Fibroblast of skin of left quadriceps (primary cell): Measurements from ENCODE around the gene P2RX1.

Source experiments
- DNase-seq, 2 experiments: peaks; one replicate each; pipeline ENCODE4 v3.0.0-alpha.2; 2013; ENCODE audit warnings: low read depth in 2 of 2

Gene P2RX1

GRCh38 chr17:3915995-3916696, at the start of gene P2RX1:
Gene P2RX1, minus strand, starts transcription at chr17:3916465. Its CDS starts 240 bp downstream, at chr17:3916225.
- no peak for DNase-seq

GRCh38 chr17:3965118-3965800, 49.0 kb upstream of the P2RX1 start:
- DNase-seq = no peak

- DNase-seq = no peak
These were observed 48.2 kb upstream of the P2RX1 start, which contains the start of gene ATP2A3 for GRCh38 chr17:3964203-3965117. Gene ATP2A3, minus strand, starts transcription at chr17:3964437. Its CDS starts 146 bp downstream, at chr17:3964291.

- no peak for DNase-seq
These were observed 47.3 kb upstream of the P2RX1 start for GRCh38 chr17:3963237-3964201.

- DNase-seq = no peak
These were observed 46.6 kb upstream of the P2RX1 start for GRCh38 chr17:3962965-3963236.

- DNase-seq = no peak
These were observed 46.1 kb upstream of the P2RX1 start for GRCh38 chr17:3962217-3962964.

GRCh38 chr17:3961564-3962047, 45.3 kb upstream of the P2RX1 start:
- no peak for DNase-seq

- DNase-seq = no peak
These were observed 44.5 kb upstream of the P2RX1 start for GRCh38 chr17:3960764-3961163.

- DNase-seq = no peak
These were observed 43.8 kb upstream of the P2RX1 start for GRCh38 chr17:3959921-3960601.

- no peak for DNase-seq
These were observed 43.1 kb upstream of the P2RX1 start for GRCh38 chr17:3959295-3959899.

- DNase-seq = no peak
These were observed 41.7 kb upstream of the P2RX1 start for GRCh38 chr17:3957735-3958599.

GRCh38 chr17:3956983-3957382, 40.7 kb upstream of the P2RX1 start:
- DNase-seq = no peak

- DNase-seq = no peak
These were observed 40.2 kb upstream of the P2RX1 start for GRCh38 chr17:3956327-3956957.

GRCh38 chr17:3955673-3955988, 39.4 kb upstream of the P2RX1 start:
- DNase-seq = no peak

GRCh38 chr17:3954976-3955672, 38.9 kb upstream of the P2RX1 start:
- DNase-seq = no peak

GRCh38 chr17:3954086-3954485, 37.8 kb upstream of the P2RX1 start:
- no peak for DNase-seq

- DNase-seq = no peak
These were observed 37.3 kb upstream of the P2RX1 start for GRCh38 chr17:3953542-3953941.

- no peak for DNase-seq
These were observed 35.9 kb upstream of the P2RX1 start for GRCh38 chr17:3952186-3952585.
